H9 (cell line): ENCODE data around the gene PLXND1. TPM values are rescaled to one million over a fixed set of nuclear protein-coding genes. Genes with fewer than 3 reads are reported as not detected.

Source experiments
- DNase-seq: peaks from one replicate; pipeline ENCODE4 v3.0.0-alpha.2; 2017
- H2AFZ ChIP-seq: one replicate; pipeline ENCODE4 v1.6.1; 2013; ENCODE audit warnings: mild to moderate bottlenecking, low read length, control low read depth, moderate library complexity
- H2AK5ac ChIP-seq: 2 replicates; pipeline ENCODE4 v1.6.1; 2013; ENCODE audit warnings: low read length, control low read depth, mixed read lengths; ENCODE audit not compliant: insufficient read length
- H2BK120ac ChIP-seq: one replicate; pipeline ENCODE4 v1.6.1; 2013; ENCODE audit warnings: low read depth, mild to moderate bottlenecking, low read length, control low read depth, inconsistent platforms; ENCODE audit not compliant: poor library complexity, severe bottlenecking
- H2BK12ac ChIP-seq: 2 replicates; pipeline ENCODE4 v1.6.1; 2013; ENCODE audit warnings: low read length, control low read depth, mixed read lengths, low read depth; ENCODE audit not compliant: insufficient read length
- H2BK15ac ChIP-seq: 2 replicates; pipeline ENCODE4 v1.6.1; 2013; ENCODE audit warnings: low read depth, low read length, control low read depth
- H2BK20ac ChIP-seq: one replicate; pipeline ENCODE4 v1.6.1; 2013; ENCODE audit warnings: low read depth, mild to moderate bottlenecking, low read length, control low read depth, inconsistent platforms; ENCODE audit not compliant: poor library complexity, severe bottlenecking
- H2BK5ac ChIP-seq: 2 replicates; pipeline ENCODE4 v1.6.1; 2013; ENCODE audit warnings: low read length, control low read depth, mixed read lengths; ENCODE audit not compliant: insufficient read length
- H3K14ac ChIP-seq: 2 replicates; pipeline ENCODE4 v1.6.1; 2013; ENCODE audit warnings: low read length, control low read depth; ENCODE audit not compliant: insufficient read depth
- H3K18ac ChIP-seq: 2 replicates; pipeline ENCODE4 v1.6.1; 2013; ENCODE audit warnings: low read depth, mild to moderate bottlenecking, mixed read lengths, low read length, control low read depth; ENCODE audit not compliant: insufficient read length
- H3K23ac ChIP-seq: 2 replicates; pipeline ENCODE4 v1.6.1; 2013; ENCODE audit warnings: low read length, control low read depth, mixed read lengths, low read depth; ENCODE audit not compliant: insufficient read length
- H3K23me2 ChIP-seq: 2 replicates; pipeline ENCODE4 v1.6.1; 2013; ENCODE audit warnings: low read depth, mild to moderate bottlenecking, mixed read lengths, low read length, control low read depth; ENCODE audit not compliant: insufficient read length, poor library complexity, severe bottlenecking
- H3K27ac ChIP-seq: 2 replicates; pipeline ENCODE4 v1.5.1; 2013; ENCODE audit warnings: low read length, control low read depth, mixed read lengths, low read depth; ENCODE audit not compliant: insufficient read length
- H3K27me3 ChIP-seq: 2 replicates; pipeline ENCODE4 v1.6.1; 2013; ENCODE audit warnings: low read length, control low read depth, inconsistent platforms; ENCODE audit not compliant: insufficient read depth
- H3K4ac ChIP-seq: 2 replicates; pipeline ENCODE4 v1.6.1; 2013; ENCODE audit warnings: low read depth, mild to moderate bottlenecking, control low read depth, inconsistent platforms, low read length, moderate library complexity
- H3K4me1 ChIP-seq: 2 replicates; pipeline ENCODE4 v1.6.1; 2013; ENCODE audit warnings: low read length, control low read depth, inconsistent platforms; ENCODE audit not compliant: insufficient read depth
- H3K4me2 ChIP-seq: 2 replicates; pipeline ENCODE4 v1.6.1; 2013; ENCODE audit warnings: low read length, control low read depth, mixed read lengths; ENCODE audit not compliant: insufficient read length, insufficient read depth
- H3K56ac ChIP-seq: 2 replicates; pipeline ENCODE4 v1.6.1; 2013; ENCODE audit warnings: low read depth, mild to moderate bottlenecking, mixed read lengths, low read length, control low read depth; ENCODE audit not compliant: insufficient read length
- H3K79me1 ChIP-seq: 2 replicates; pipeline ENCODE4 v1.6.1; 2013; ENCODE audit warnings: low read depth, mild to moderate bottlenecking, moderate library complexity, low read length, control low read depth, inconsistent platforms; ENCODE audit not compliant: insufficient read depth, poor library complexity, severe bottlenecking
- H3K79me2 ChIP-seq: 2 replicates; pipeline ENCODE4 v1.6.1; 2013; ENCODE audit warnings: low read length, control low read depth, inconsistent platforms; ENCODE audit not compliant: insufficient read depth
- H3K9ac ChIP-seq: 2 replicates; pipeline ENCODE4 v1.6.1; 2013; ENCODE audit warnings: low read length, control low read depth, mixed read lengths; ENCODE audit not compliant: insufficient read length; ENCODE audit errors: extremely low read depth
- H3K9me3 ChIP-seq: one replicate; pipeline ENCODE4 v1.6.1; 2013; ENCODE audit warnings: low read depth, low read length, inconsistent platforms; ENCODE audit not compliant: control insufficient read depth
- H3T11ph ChIP-seq: one replicate; pipeline ENCODE4 v1.6.1; 2013; ENCODE audit warnings: mild to moderate bottlenecking, low read length, control low read depth, inconsistent platforms
- H4K20me1 ChIP-seq: one replicate; pipeline ENCODE4 v1.6.1; 2013; ENCODE audit not compliant: control insufficient read depth, insufficient read length, insufficient read depth
- H4K5ac ChIP-seq: 2 replicates; pipeline ENCODE4 v1.6.1; 2013; ENCODE audit warnings: low read depth, mild to moderate bottlenecking, mixed read lengths, low read length, control low read depth; ENCODE audit not compliant: insufficient read length
- H4K8ac ChIP-seq: replicated peaks from 2 replicates; pipeline ENCODE4 v1.6.1; 2013; ENCODE audit warnings: low read length, control low read depth, mixed read lengths, low read depth; ENCODE audit not compliant: insufficient read length
- H4K91ac ChIP-seq: 2 replicates; pipeline ENCODE4 v1.6.1; 2013; ENCODE audit warnings: low read depth, mild to moderate bottlenecking, moderate library complexity, mixed read lengths, low read length, control low read depth; ENCODE audit not compliant: insufficient read length
- H3K27ac Mint-ChIP-seq, 3 experiments: 2 replicates in 2 of 3; 3 replicates in 1 of 3; pipeline ENCODE4 v1.8.0; 2020 to 2021; ENCODE audit warnings: mixed read lengths in 3 of 3, mild to moderate bottlenecking in 1 of 3, moderate library complexity in 1 of 3
- H3K27me3 Mint-ChIP-seq: 2 replicates; pipeline ENCODE4 v1.8.0; 2021; ENCODE audit warnings: low read depth, mild to moderate bottlenecking, moderate library complexity, mixed read lengths
- H3K36me3 Mint-ChIP-seq, 3 experiments: 2 replicates in 2 of 3; 3 replicates in 1 of 3; pipeline ENCODE4 v1.8.0; 2020 to 2021; ENCODE audit warnings: low read depth in 3 of 3, mixed read lengths in 3 of 3; ENCODE audit not compliant: insufficient read depth in 1 of 3
- H3K4me1 Mint-ChIP-seq, 2 experiments: 2 replicates each; pipeline ENCODE4 v1.8.0; 2020; ENCODE audit warnings: mixed read lengths in 2 of 2
- H3K4me3 Mint-ChIP-seq, 2 experiments: 2 replicates in 1 of 2; 3 replicates in 1 of 2; pipeline ENCODE4 v1.8.0; 2020 to 2021; ENCODE audit warnings: mild to moderate bottlenecking in 2 of 2, mixed read lengths in 2 of 2, moderate library complexity in 1 of 2
- H3K9me3 Mint-ChIP-seq, 2 experiments: 2 replicates in 1 of 2; 3 replicates in 1 of 2; pipeline ENCODE4 v1.8.0; 2020; ENCODE audit warnings: mild to moderate bottlenecking in 2 of 2, mixed read lengths in 2 of 2, moderate library complexity in 1 of 2
- CTCF ChIP-seq: fragments of 200-600 bp; sonication (generic); conservative IDR thresholded peaks from 3 replicates; pipeline ENCODE4 v1.8.0; 2021; ENCODE audit warnings: antibody characterized with exemption, mild to moderate bottlenecking
- WGBS: extraction: QIAGEN DNeasy Blood & Tissue Kit; methylation state at CpG from one replicate; pipeline ENCODE4 v1.1.7; 2013; ENCODE audit warnings: missing lambda C conversion rate, low lambda C conversion rate, mixed read lengths; ENCODE audit not compliant: insufficient read length; ENCODE audit errors: extremely low coverage; 5-methylcytosine and 5-hydroxymethylcytosine counted together
- total RNA-seq: library from RNA; stranded (reverse); gene quantifications from 2 replicates; pipeline ENCODE4 v1.2.1, GENCODE V29; 2021

The PLXND1 gene
- total RNA-seq, 1 experiment from 2014 or later = 50.9 TPM

GRCh38 chr3:129569856-129570255 is 36.6 kb downstream of the PLXND1 start:
- no peaks in the 10 kb centered on the region for H3K9me3 Mint-ChIP-seq
- Histone ChIP-seq H3K9me3 (no peaks in the 10 kb centered on the region), H3K23ac (no peak overlapping the region), H4K5ac (no peak overlapping the region), H2AFZ (no peak overlapping the region), H4K8ac (no peak overlapping the region), H2BK120ac (no peak overlapping the region), H3K4me2 (no peak overlapping the region), H3K27me3 (no peaks in the 10 kb centered on the region), H3K14ac (no peak overlapping the region), H3K79me1 (no peaks in the 10 kb centered on the region), H3K23me2 (no peaks in the 10 kb centered on the region), H2BK5ac (no peak overlapping the region), H2BK20ac (no peak overlapping the region), H2AK5ac (no peak overlapping the region), H3K4ac (no peak overlapping the region), H3K27ac (no peak overlapping the region), H4K91ac (no peak overlapping the region), H2BK12ac (no peak overlapping the region), H3K56ac (no peak overlapping the region), H2BK15ac (no peak overlapping the region), H3K79me2 (no peaks in the 10 kb centered on the region), H3K4me1 (no peaks in the 10 kb centered on the region), H3T11ph (no peak overlapping the region), H3K18ac (no peak overlapping the region), H4K20me1 (no peaks in the 10 kb centered on the region), H3K9ac (no peak overlapping the region)
- peak overlapping the region in 1 of 3 experiments; percentile 40; a peak in 2 of 7 replicates for H3K27ac Mint-ChIP-seq
- no peak overlapping the region for H3K4me3 Mint-ChIP-seq
- peaks cover 7 to 10% of the 10 kb centered on the region in 2 experiments for H3K4me1 Mint-ChIP-seq
- WGBS = no CpG with 5 or more reads among the region's 7 CpGs
- no peak for TF ChIP-seq CTCF
- DNase-seq = no peak
- no peaks in the 10 kb centered on the region for H3K27me3 Mint-ChIP-seq
- H3K36me3 Mint-ChIP-seq = peaks cover 0 to 4% (median 2%) of the 10 kb centered on the region in 3 experiments; a peak in 2 of 7 replicates
